ENCODE measurements around the gene AP2A2. TPM values are rescaled to one million over a fixed set of nuclear protein-coding genes. Genes with fewer than 3 reads are reported as not detected.
A peak's percentile ranks its signal among the peaks of the same experiment; 100 is the strongest.

AP2A2 gene
- total RNA-seq, 6 experiments from 2014 or later = 41.4 to 66.7 (median 53.8) TPM

DNA sequence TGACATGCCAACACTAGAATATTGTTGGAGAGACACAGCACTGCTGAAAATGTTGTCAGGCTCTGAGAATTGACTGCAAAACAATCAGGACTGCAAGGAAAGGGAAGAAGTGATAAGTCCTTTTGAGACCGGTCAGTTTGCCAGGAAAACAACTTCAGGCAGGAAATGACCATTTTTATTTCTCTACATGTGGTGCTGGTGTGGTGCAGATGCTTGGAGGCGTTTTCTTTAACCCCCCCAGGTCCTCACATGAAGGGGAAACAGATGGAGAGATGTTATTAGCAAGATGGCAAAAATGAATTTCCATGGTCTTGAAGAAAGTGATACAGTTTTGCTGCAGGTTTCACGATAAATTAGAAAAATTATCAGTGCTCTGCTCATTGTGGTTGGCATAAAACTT is 5.7 kb downstream of the AP2A2 start:
- peaks cover 0 to 45% (median 5%) of the 10 kb centered on the region in 4 donors for H3K4me1 ChIP-seq

DNA sequence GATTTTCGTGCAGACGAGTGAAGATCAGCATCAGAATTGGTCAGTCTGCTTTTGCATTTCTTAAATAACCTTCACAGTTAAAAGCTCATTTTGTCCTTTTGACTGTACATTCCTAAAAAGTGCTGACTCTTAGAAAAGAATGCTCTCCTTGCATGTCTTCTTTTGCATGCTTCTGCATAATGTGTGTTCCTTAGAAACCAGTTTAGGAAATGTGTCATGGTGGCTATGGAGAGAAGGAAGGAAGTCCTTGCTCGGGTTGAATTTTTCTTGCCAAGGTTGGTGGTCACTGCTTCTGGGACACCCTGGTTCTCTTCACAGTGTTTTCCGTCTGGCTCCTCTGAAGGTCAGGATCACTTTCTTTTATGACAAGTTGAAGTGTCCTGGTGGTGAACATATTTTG is 6.8 kb downstream of the AP2A2 start:
- no peak for DNase-seq
- intact Hi-C loops (cut with DNase I) = no loop called here
- ATAC-seq = peak; percentile 42 to 69 (median 57)
- TF ChIP-seq, protein P1, sequence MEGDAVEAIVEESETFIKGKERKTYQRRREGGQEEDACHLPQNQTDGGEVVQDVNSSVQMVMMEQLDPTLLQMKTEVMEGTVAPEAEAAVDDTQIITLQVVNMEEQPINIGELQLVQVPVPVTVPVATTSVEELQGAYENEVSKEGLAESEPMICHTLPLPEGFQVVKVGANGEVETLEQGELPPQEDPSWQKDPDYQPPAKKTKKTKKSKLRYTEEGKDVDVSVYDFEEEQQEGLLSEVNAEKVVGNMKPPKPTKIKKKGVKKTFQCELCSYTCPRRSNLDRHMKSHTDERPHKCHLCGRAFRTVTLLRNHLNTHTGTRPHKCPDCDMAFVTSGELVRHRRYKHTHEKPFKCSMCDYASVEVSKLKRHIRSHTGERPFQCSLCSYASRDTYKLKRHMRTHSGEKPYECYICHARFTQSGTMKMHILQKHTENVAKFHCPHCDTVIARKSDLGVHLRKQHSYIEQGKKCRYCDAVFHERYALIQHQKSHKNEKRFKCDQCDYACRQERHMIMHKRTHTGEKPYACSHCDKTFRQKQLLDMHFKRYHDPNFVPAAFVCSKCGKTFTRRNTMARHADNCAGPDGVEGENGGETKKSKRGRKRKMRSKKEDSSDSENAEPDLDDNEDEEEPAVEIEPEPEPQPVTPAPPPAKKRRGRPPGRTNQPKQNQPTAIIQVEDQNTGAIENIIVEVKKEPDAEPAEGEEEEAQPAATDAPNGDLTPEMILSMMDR (IDR thresholded peaks at IDR 0.05) = no peak
- 66% methylated on average over 4 of the region's 4 CpGs for WGBS (ENCODE audit: insufficient coverage, low coverage, low lambda C conversion rate, missing lambda C conversion rate)
- Histone ChIP-seq H3K27me3 (no peaks in the 10 kb centered on the region), H3K4me1 (peaks cover 0 to 45% (median 10%) of the 10 kb centered on the region in 4 donors), H3K4me3 (no peak overlapping the region), H3K9me3 (no peaks in the 10 kb centered on the region), H3K27ac (peak overlapping the region in 2 of 3 donors; percentile 49 to 60), H3K36me3 (peaks cover 0 to 3% (median 0%) of the 10 kb centered on the region in 4 donors)

More for the DNA sequence above, 5.7 kb downstream of the AP2A2 start:
- Histone ChIP-seq H3K27ac (peak overlapping the region in 2 of 3 donors; percentile 31 to 60), H3K9me3 (no peaks in the 10 kb centered on the region), H3K36me3 (peaks cover 0 to 6% (median 0%) of the 10 kb centered on the region in 4 donors), H3K27me3 (no peaks in the 10 kb centered on the region), H3K4me3 (no peak overlapping the region)
- DNase-seq (no peak), ATAC-seq (peak in 2 of 4 donors; percentile 11 to 15)
- TF ChIP-seq, protein P1 (IDR thresholded peaks at IDR 0.05) = no peak
- no peak for TF ChIP-seq POLR2A (IDR thresholded peaks at IDR 0.05)
- whole genome bisulfite sequencing (ENCODE audit: insufficient coverage, low coverage, low lambda C conversion rate, missing lambda C conversion rate) = 49% methylated on average over 3 of the region's 3 CpGs
- intact Hi-C loops (cut with DNase I) = no loop called here

DNA sequence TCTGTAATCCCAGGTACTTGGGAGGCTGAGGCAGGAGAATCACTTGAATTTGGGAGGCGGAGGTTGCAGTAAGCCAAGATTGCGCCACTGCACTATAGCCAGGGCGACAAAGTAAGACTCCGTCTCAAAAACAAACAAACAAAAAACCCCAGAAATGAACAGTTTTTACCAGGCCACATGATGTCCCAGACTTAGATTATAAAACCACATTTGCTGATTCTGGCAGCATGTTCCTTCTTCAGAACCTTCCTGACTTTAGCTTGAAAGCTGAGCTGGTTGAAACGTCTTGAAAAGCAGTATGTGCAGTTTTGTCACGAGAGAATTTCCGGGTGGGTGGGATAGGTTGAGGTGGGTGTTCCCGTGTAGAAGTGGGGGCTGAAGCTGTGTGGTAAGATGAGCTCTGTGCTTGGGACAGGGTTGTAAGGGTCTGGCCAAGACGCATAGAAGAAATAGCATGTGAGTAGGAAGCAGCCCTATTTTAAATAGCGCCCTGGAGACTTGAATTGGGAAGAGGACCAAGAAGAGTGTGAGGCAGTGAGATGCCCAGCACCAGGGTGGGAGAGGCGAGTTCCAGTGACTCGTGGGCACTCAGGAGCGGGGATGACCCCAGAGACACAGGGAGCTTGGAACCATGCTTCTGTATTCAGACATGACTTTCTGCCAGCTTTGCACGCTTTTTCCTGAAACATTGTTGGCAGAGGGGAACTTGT is 7.6 kb downstream of the AP2A2 start:
- Histone ChIP-seq H3K4me3 (no peak overlapping the region), H3K9me3 (no peaks in the 10 kb centered on the region), H3K4me1 (peaks cover 0 to 52% (median 7%) of the 10 kb centered on the region in 4 donors), H3K27me3 (no peaks in the 10 kb centered on the region), H3K36me3 (no peaks in the 10 kb centered on the region), H3K27ac (peak overlapping the region; percentile 0 to 49 (median 31))
- intact Hi-C loops (cut with DNase I) = no loop called here
- DNase-seq = no peak
- 42% methylated on average over 11 of the region's 14 CpGs for WGBS (ENCODE audit: insufficient coverage, low coverage, low lambda C conversion rate, missing lambda C conversion rate)
- ATAC-seq = peak in 1 of 4 donors; percentile 6
- no peak for TF ChIP-seq POLR2A (IDR thresholded peaks at IDR 0.05)
- TF ChIP-seq, protein P1 (IDR thresholded peaks at IDR 0.05) = no peak

DNA sequence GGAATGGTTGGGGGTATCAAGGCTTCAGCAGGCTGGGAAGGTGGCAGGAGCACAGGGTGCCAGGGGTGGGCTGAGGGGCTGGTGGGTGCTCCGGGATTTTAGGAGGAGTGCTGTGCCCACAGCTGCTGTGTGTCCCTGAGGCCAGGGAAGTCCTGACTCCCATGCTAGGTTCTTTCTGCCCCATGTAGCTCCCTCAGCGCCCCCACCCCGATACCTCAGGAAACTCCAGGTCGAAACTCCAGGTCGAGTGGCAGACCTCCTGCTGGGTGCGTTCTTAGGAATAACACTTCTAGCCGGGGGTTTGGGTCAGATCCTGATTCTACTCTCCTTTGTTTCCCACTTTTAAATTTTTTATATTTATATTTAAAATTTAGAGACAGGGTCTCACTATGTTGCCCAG is 8.3 kb downstream of the AP2A2 start:
- DNase-seq = no peak
- Histone ChIP-seq H3K4me3 (no peak overlapping the region), H3K36me3 (no peaks in the 10 kb centered on the region), H3K4me1 (peaks cover 0 to 53% (median 6%) of the 10 kb centered on the region in 4 donors), H3K27ac (peak overlapping the region in 2 of 3 donors; percentile 16 to 49), H3K27me3 (no peaks in the 10 kb centered on the region), H3K9me3 (no peaks in the 10 kb centered on the region)
- 66% methylated on average over 5 of the region's 7 CpGs for WGBS (ENCODE audit: insufficient coverage, low coverage, low lambda C conversion rate, missing lambda C conversion rate)
- intact Hi-C loops (cut with DNase I) = no loop called here
- no peak for TF ChIP-seq POLR2A (IDR thresholded peaks at IDR 0.05)
- TF ChIP-seq, protein P1 (IDR thresholded peaks at IDR 0.05) = no peak
- ATAC-seq = no peak
